H9 (cell line): ENCODE measurements around the gene HTR2B. TPM values are rescaled to one million over a fixed set of nuclear protein-coding genes. Genes with fewer than 3 reads are reported as not detected.

Source experiments
- DNase-seq: peaks from one replicate; pipeline ENCODE4 v3.0.0-alpha.2; 2017
- H2AFZ ChIP-seq: one replicate; pipeline ENCODE4 v1.6.1; 2013; ENCODE audit warnings: mild to moderate bottlenecking, low read length, control low read depth, moderate library complexity
- H2AK5ac ChIP-seq: 2 replicates; pipeline ENCODE4 v1.6.1; 2013; ENCODE audit warnings: low read length, control low read depth, mixed read lengths; ENCODE audit not compliant: insufficient read length
- H2BK120ac ChIP-seq: one replicate; pipeline ENCODE4 v1.6.1; 2013; ENCODE audit warnings: low read depth, mild to moderate bottlenecking, low read length, control low read depth, inconsistent platforms; ENCODE audit not compliant: poor library complexity, severe bottlenecking
- H2BK12ac ChIP-seq: 2 replicates; pipeline ENCODE4 v1.6.1; 2013; ENCODE audit warnings: low read length, control low read depth, mixed read lengths, low read depth; ENCODE audit not compliant: insufficient read length
- H2BK15ac ChIP-seq: 2 replicates; pipeline ENCODE4 v1.6.1; 2013; ENCODE audit warnings: low read depth, low read length, control low read depth
- H2BK20ac ChIP-seq: one replicate; pipeline ENCODE4 v1.6.1; 2013; ENCODE audit warnings: low read depth, mild to moderate bottlenecking, low read length, control low read depth, inconsistent platforms; ENCODE audit not compliant: poor library complexity, severe bottlenecking
- H2BK5ac ChIP-seq: 2 replicates; pipeline ENCODE4 v1.6.1; 2013; ENCODE audit warnings: low read length, control low read depth, mixed read lengths; ENCODE audit not compliant: insufficient read length
- H3K14ac ChIP-seq: 2 replicates; pipeline ENCODE4 v1.6.1; 2013; ENCODE audit warnings: low read length, control low read depth; ENCODE audit not compliant: insufficient read depth
- H3K18ac ChIP-seq: 2 replicates; pipeline ENCODE4 v1.6.1; 2013; ENCODE audit warnings: low read depth, mild to moderate bottlenecking, mixed read lengths, low read length, control low read depth; ENCODE audit not compliant: insufficient read length
- H3K23ac ChIP-seq: 2 replicates; pipeline ENCODE4 v1.6.1; 2013; ENCODE audit warnings: low read length, control low read depth, mixed read lengths, low read depth; ENCODE audit not compliant: insufficient read length
- H3K23me2 ChIP-seq: 2 replicates; pipeline ENCODE4 v1.6.1; 2013; ENCODE audit warnings: low read depth, mild to moderate bottlenecking, mixed read lengths, low read length, control low read depth; ENCODE audit not compliant: insufficient read length, poor library complexity, severe bottlenecking
- H3K27ac ChIP-seq: 2 replicates; pipeline ENCODE4 v1.5.1; 2013; ENCODE audit warnings: low read length, control low read depth, mixed read lengths, low read depth; ENCODE audit not compliant: insufficient read length
- H3K27me3 ChIP-seq: 2 replicates; pipeline ENCODE4 v1.6.1; 2013; ENCODE audit warnings: low read length, control low read depth, inconsistent platforms; ENCODE audit not compliant: insufficient read depth
- H3K4ac ChIP-seq: 2 replicates; pipeline ENCODE4 v1.6.1; 2013; ENCODE audit warnings: low read depth, mild to moderate bottlenecking, control low read depth, inconsistent platforms, low read length, moderate library complexity
- H3K4me1 ChIP-seq: 2 replicates; pipeline ENCODE4 v1.6.1; 2013; ENCODE audit warnings: low read length, control low read depth, inconsistent platforms; ENCODE audit not compliant: insufficient read depth
- H3K4me2 ChIP-seq: 2 replicates; pipeline ENCODE4 v1.6.1; 2013; ENCODE audit warnings: low read length, control low read depth, mixed read lengths; ENCODE audit not compliant: insufficient read length, insufficient read depth
- H3K56ac ChIP-seq: 2 replicates; pipeline ENCODE4 v1.6.1; 2013; ENCODE audit warnings: low read depth, mild to moderate bottlenecking, mixed read lengths, low read length, control low read depth; ENCODE audit not compliant: insufficient read length
- H3K79me1 ChIP-seq: 2 replicates; pipeline ENCODE4 v1.6.1; 2013; ENCODE audit warnings: low read depth, mild to moderate bottlenecking, moderate library complexity, low read length, control low read depth, inconsistent platforms; ENCODE audit not compliant: insufficient read depth, poor library complexity, severe bottlenecking
- H3K79me2 ChIP-seq: 2 replicates; pipeline ENCODE4 v1.6.1; 2013; ENCODE audit warnings: low read length, control low read depth, inconsistent platforms; ENCODE audit not compliant: insufficient read depth
- H3K9ac ChIP-seq: 2 replicates; pipeline ENCODE4 v1.6.1; 2013; ENCODE audit warnings: low read length, control low read depth, mixed read lengths; ENCODE audit not compliant: insufficient read length; ENCODE audit errors: extremely low read depth
- H3K9me3 ChIP-seq: one replicate; pipeline ENCODE4 v1.6.1; 2013; ENCODE audit warnings: low read depth, low read length, inconsistent platforms; ENCODE audit not compliant: control insufficient read depth
- H3T11ph ChIP-seq: one replicate; pipeline ENCODE4 v1.6.1; 2013; ENCODE audit warnings: mild to moderate bottlenecking, low read length, control low read depth, inconsistent platforms
- H4K20me1 ChIP-seq: one replicate; pipeline ENCODE4 v1.6.1; 2013; ENCODE audit not compliant: control insufficient read depth, insufficient read length, insufficient read depth
- H4K5ac ChIP-seq: 2 replicates; pipeline ENCODE4 v1.6.1; 2013; ENCODE audit warnings: low read depth, mild to moderate bottlenecking, mixed read lengths, low read length, control low read depth; ENCODE audit not compliant: insufficient read length
- H4K8ac ChIP-seq: replicated peaks from 2 replicates; pipeline ENCODE4 v1.6.1; 2013; ENCODE audit warnings: low read length, control low read depth, mixed read lengths, low read depth; ENCODE audit not compliant: insufficient read length
- H4K91ac ChIP-seq: 2 replicates; pipeline ENCODE4 v1.6.1; 2013; ENCODE audit warnings: low read depth, mild to moderate bottlenecking, moderate library complexity, mixed read lengths, low read length, control low read depth; ENCODE audit not compliant: insufficient read length
- H3K27ac Mint-ChIP-seq, 3 experiments: 2 replicates in 2 of 3; 3 replicates in 1 of 3; pipeline ENCODE4 v1.8.0; 2020 to 2021; ENCODE audit warnings: mixed read lengths in 3 of 3, mild to moderate bottlenecking in 1 of 3, moderate library complexity in 1 of 3
- H3K27me3 Mint-ChIP-seq: 2 replicates; pipeline ENCODE4 v1.8.0; 2021; ENCODE audit warnings: low read depth, mild to moderate bottlenecking, moderate library complexity, mixed read lengths
- H3K36me3 Mint-ChIP-seq, 3 experiments: 2 replicates in 2 of 3; 3 replicates in 1 of 3; pipeline ENCODE4 v1.8.0; 2020 to 2021; ENCODE audit warnings: low read depth in 3 of 3, mixed read lengths in 3 of 3; ENCODE audit not compliant: insufficient read depth in 1 of 3
- H3K4me1 Mint-ChIP-seq, 2 experiments: 2 replicates each; pipeline ENCODE4 v1.8.0; 2020; ENCODE audit warnings: mixed read lengths in 2 of 2
- H3K4me3 Mint-ChIP-seq, 2 experiments: 2 replicates in 1 of 2; 3 replicates in 1 of 2; pipeline ENCODE4 v1.8.0; 2020 to 2021; ENCODE audit warnings: mild to moderate bottlenecking in 2 of 2, mixed read lengths in 2 of 2, moderate library complexity in 1 of 2
- H3K9me3 Mint-ChIP-seq, 2 experiments: 2 replicates in 1 of 2; 3 replicates in 1 of 2; pipeline ENCODE4 v1.8.0; 2020; ENCODE audit warnings: mild to moderate bottlenecking in 2 of 2, mixed read lengths in 2 of 2, moderate library complexity in 1 of 2
- total RNA-seq: library from RNA; stranded (reverse); gene quantifications from 2 replicates; pipeline ENCODE4 v1.2.1, GENCODE V29; 2021
- TF ChIP-seq, protein P1 (sequence below): fragments of 200-600 bp; sonication (generic); conservative IDR thresholded peaks from 3 replicates; pipeline ENCODE4 v1.8.0; 2021; ENCODE audit warnings: antibody characterized with exemption, mild to moderate bottlenecking

The HTR2B gene
- total RNA-seq, 1 experiment from 2014 or later: not detected

DNA sequence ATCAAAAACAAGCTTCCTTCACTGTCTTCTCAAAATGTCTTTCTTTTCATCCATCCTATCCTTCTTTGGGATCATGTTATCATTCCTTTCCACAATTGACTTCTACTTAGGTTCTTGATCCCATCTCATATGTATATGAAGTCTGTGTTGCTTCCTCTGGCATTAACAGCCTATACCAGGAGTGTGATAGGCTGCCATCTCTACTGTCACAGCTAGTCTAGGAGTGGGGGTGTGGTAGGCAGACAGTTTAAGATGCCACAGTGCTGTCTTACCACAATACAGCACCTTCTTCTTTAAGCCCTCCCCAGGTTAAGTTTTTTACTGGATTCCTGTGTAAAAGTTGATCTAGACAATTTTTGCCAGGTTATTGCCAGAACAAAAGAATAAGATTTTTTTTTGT, 3.7 kb upstream of the HTR2B start:
- Histone ChIP-seq H3K18ac (no peak overlapping the region), H3K4me1 (peaks cover under 1% of the 10 kb centered on the region; the same call in 1 of the 2 replicates), H2BK15ac (no peak overlapping the region), H2BK12ac (no peak overlapping the region), H3K23ac (no peak overlapping the region), H3K27me3 (no peaks in the 10 kb centered on the region), H4K5ac (no peak overlapping the region), H3K9ac (no peak overlapping the region), H2BK120ac (no peak overlapping the region), H3K27ac (no peak overlapping the region), H4K91ac (no peak overlapping the region), H3K23me2 (no peaks in the 10 kb centered on the region), H3K14ac (no peak overlapping the region), H2AK5ac (no peak overlapping the region), H3K4ac (no peak overlapping the region), H2BK20ac (no peak overlapping the region), H2BK5ac (no peak overlapping the region), H3T11ph (no peak overlapping the region), H2AFZ (no peak overlapping the region), H3K9me3 (no peaks in the 10 kb centered on the region), H3K56ac (no peak overlapping the region), H3K79me1 (no peaks in the 10 kb centered on the region), H4K8ac (no peak overlapping the region), H4K20me1 (no peaks in the 10 kb centered on the region), H3K4me2 (no peak overlapping the region), H3K79me2 (no peaks in the 10 kb centered on the region; the same call in 1 of the 2 replicates)
- TF ChIP-seq, protein P1, sequence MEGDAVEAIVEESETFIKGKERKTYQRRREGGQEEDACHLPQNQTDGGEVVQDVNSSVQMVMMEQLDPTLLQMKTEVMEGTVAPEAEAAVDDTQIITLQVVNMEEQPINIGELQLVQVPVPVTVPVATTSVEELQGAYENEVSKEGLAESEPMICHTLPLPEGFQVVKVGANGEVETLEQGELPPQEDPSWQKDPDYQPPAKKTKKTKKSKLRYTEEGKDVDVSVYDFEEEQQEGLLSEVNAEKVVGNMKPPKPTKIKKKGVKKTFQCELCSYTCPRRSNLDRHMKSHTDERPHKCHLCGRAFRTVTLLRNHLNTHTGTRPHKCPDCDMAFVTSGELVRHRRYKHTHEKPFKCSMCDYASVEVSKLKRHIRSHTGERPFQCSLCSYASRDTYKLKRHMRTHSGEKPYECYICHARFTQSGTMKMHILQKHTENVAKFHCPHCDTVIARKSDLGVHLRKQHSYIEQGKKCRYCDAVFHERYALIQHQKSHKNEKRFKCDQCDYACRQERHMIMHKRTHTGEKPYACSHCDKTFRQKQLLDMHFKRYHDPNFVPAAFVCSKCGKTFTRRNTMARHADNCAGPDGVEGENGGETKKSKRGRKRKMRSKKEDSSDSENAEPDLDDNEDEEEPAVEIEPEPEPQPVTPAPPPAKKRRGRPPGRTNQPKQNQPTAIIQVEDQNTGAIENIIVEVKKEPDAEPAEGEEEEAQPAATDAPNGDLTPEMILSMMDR: no peak
- H3K36me3 Mint-ChIP-seq: no peaks in the 10 kb centered on the region
- H3K9me3 Mint-ChIP-seq: no peaks in the 10 kb centered on the region
- H3K27ac Mint-ChIP-seq: peak overlapping the region in 1 of 3 experiments; percentile 27; a peak in 1 of 7 replicates
- H3K4me1 Mint-ChIP-seq: peaks cover 35 to 37% of the 10 kb centered on the region in 2 experiments
- H3K4me3 Mint-ChIP-seq: no peak overlapping the region
- DNase-seq: no peak
- H3K27me3 Mint-ChIP-seq: no peaks in the 10 kb centered on the region
